K562 (cell line): ENCODE data around the gene GOLGA2. TPM values are rescaled to one million over a fixed set of nuclear protein-coding genes. Genes with fewer than 3 reads are reported as not detected.
A peak's percentile ranks its signal among the peaks of the same experiment; 100 is the strongest.

Experiments used
- ATF7 ChIP-seq: fragments of 450-650 bp; IDR thresholded peaks from 2 replicates; pipeline ENCODE4 v1.7.1; 2014; ENCODE audit warnings: mild to moderate bottlenecking, moderate library complexity
- CBFB ChIP-seq: sonication (generic); formaldehyde crosslinking; IDR thresholded peaks from 2 replicates; pipeline ENCODE4 v1.4.0; 2020; ENCODE audit warnings: mild to moderate bottlenecking, missing genetic modification reagents
- CHD4 ChIP-seq: fragments of 200-600 bp; sonication (generic); IDR thresholded peaks from 3 replicates; pipeline ENCODE4 v1.6.1; 2012; ENCODE audit warnings: low read depth, mild to moderate bottlenecking, mixed read lengths, low read length, inconsistent platforms; ENCODE audit not compliant: insufficient read depth, insufficient replicate concordance, poor library complexity, severe bottlenecking
- FIP1L1 ChIP-seq: fragments of 200-400 bp; formaldehyde crosslinking; IDR thresholded peaks from 2 replicates; pipeline ENCODE4 v1.6.1; 2018; ENCODE audit warnings: mild to moderate bottlenecking, low read depth, low read length; ENCODE audit not compliant: poor library complexity, severe bottlenecking
- HDAC2 ChIP-seq: fragments of 450-650 bp; IDR thresholded peaks from 2 replicates; pipeline ENCODE4 v1.6.1; 2016; ENCODE audit warnings: mild to moderate bottlenecking
- HNRNPUL1 ChIP-seq: fragments of 200-400 bp; formaldehyde crosslinking; IDR thresholded peaks from 2 replicates; pipeline ENCODE4 v1.6.1; 2017; ENCODE audit warnings: low read length
- LCOR ChIP-seq: sonication (generic); formaldehyde crosslinking; IDR thresholded peaks from 2 replicates; pipeline ENCODE4 v1.8.0; 2022; ENCODE audit warnings: mild to moderate bottlenecking, missing genetic modification reagents
- MTA1 ChIP-seq: fragments of 450-650 bp; IDR thresholded peaks from 2 replicates; pipeline ENCODE4 v1.6.1; 2017; ENCODE audit warnings: borderline replicate concordance
- MYNN ChIP-seq, 2 experiments: sonication (generic); formaldehyde crosslinking in 1 of 2; IDR thresholded peaks; 2 replicates each; pipeline versions ENCODE4 v1.5.0 to v1.6.1; 2016 to 2020; ENCODE audit warnings: antibody characterized with exemption in 1 of 2, missing genetic modification reagents in 1 of 2
- NFE2L1 ChIP-seq: fragments of 450-650 bp; IDR thresholded peaks from 2 replicates; pipeline ENCODE4 v1.6.1; 2016; ENCODE audit warnings: missing genetic modification characterization, low read depth, mild to moderate bottlenecking, missing compliant biosample characterization, moderate library complexity, borderline replicate concordance
- NR2F6 ChIP-seq: fragments of 450-650 bp; formaldehyde crosslinking; IDR thresholded peaks from 2 replicates; pipeline ENCODE4 v1.4.0; 2020; ENCODE audit warnings: mild to moderate bottlenecking
- PURB ChIP-seq: sonication (generic); formaldehyde crosslinking; IDR thresholded peaks from 2 replicates; pipeline ENCODE4 v1.9.0; 2021; ENCODE audit warnings: low read depth, mild to moderate bottlenecking, missing genetic modification reagents
- TCFL5 ChIP-seq: fragments of 250-450 bp; sonication (Bioruptor Pico); conservative IDR thresholded peaks from 2 replicates; pipeline ENCODE4 v1.6.1; 2021; ENCODE audit warnings: mild to moderate bottlenecking, moderate library complexity, matching md5 sums
- ZNF12 ChIP-seq: sonication (generic); formaldehyde crosslinking; IDR thresholded peaks from 2 replicates; pipeline ENCODE4 v1.4.0; 2020; ENCODE audit warnings: mild to moderate bottlenecking, missing genetic modification reagents
- ZNF197 ChIP-seq: fragments of 200-800 bp; sonication (Bioruptor generic); IDR thresholded peaks from 2 replicates; pipeline ENCODE4 v1.6.1; 2016; ENCODE audit warnings: low read depth, missing genetic modification characterization, missing compliant biosample characterization
- ZNF3 ChIP-seq: fragments of 250-450 bp; sonication (Bioruptor Pico); IDR thresholded peaks from 2 replicates; pipeline ENCODE4 v1.5.0; 2021; ENCODE audit warnings: mild to moderate bottlenecking, moderate library complexity
- ZNF584 ChIP-seq: fragments of 200-800 bp; sonication (Bioruptor generic); IDR thresholded peaks from 2 replicates; pipeline ENCODE4 v1.6.1; 2016; ENCODE audit warnings: low read depth, mild to moderate bottlenecking, missing genetic modification characterization, missing compliant biosample characterization
- ZNF75A ChIP-seq: fragments of 450-650 bp; formaldehyde crosslinking; IDR thresholded peaks from 2 replicates; pipeline ENCODE4 v1.4.0; 2020; ENCODE audit warnings: mild to moderate bottlenecking
- polyA plus RNA-seq, 8 experiments: library from polyadenylated mRNA; depleted of rRNA in 4 of 8; stranded (reverse) in 5 of 8; unstranded in 3 of 8; fragments of >200 nt; fragmentation: Nextera tagmentation in 2 of 8; fragmentation: Illumina TruSeq in 1 of 8; extraction: Ambion mirVana in 2 of 8; extraction: Trizol in 1 of 8; gene quantifications; 2 replicates each; pipeline versions ENCODE4 v1.2.1 to v1.2.3, GENCODE V29; 2011 to 2014; ENCODE audit warnings: inconsistent platforms in 1 of 8, missing spikeins in 1 of 8
- total RNA-seq, 7 experiments: library from RNA; depleted of rRNA in 6 of 7; stranded (reverse); fragments of >200 nt in 6 of 7; fragmentation: Illumina TruSeq in 2 of 7; extraction: Trizol in 2 of 7; gene quantifications; 2 replicates each; pipeline versions ENCODE4 v1.2.1 to v1.2.3, GENCODE V29; 2011 to 2021; ENCODE audit warnings: low replicate concordance in 1 of 7
- TF ChIP-seq, protein P1 (sequence below): fragments of 450-650 bp; formaldehyde crosslinking; IDR thresholded peaks from 2 replicates; pipeline ENCODE4 v1.4.0; 2020; ENCODE audit warnings: mild to moderate bottlenecking, moderate library complexity
- TF ChIP-seq, protein P2 (sequence below): fragments of 450-650 bp; IDR thresholded peaks from 2 replicates; pipeline ENCODE4 v1.6.1; 2017; ENCODE audit warnings: antibody characterized with exemption
- TF ChIP-seq, protein P3 (sequence below): fragments of 450-650 bp; IDR thresholded peaks from 2 replicates; pipeline ENCODE4 v1.6.1; 2016; ENCODE audit warnings: missing biosample characterization, missing genetic modification characterization

GOLGA2 gene
- total and polyA plus RNA-seq, 9 of the 15 experiments (the other 6 are each of a cell fraction or from before 2014, with no cell fraction given), result 15.7 to 138 (median 76.0) TPM

DNA sequence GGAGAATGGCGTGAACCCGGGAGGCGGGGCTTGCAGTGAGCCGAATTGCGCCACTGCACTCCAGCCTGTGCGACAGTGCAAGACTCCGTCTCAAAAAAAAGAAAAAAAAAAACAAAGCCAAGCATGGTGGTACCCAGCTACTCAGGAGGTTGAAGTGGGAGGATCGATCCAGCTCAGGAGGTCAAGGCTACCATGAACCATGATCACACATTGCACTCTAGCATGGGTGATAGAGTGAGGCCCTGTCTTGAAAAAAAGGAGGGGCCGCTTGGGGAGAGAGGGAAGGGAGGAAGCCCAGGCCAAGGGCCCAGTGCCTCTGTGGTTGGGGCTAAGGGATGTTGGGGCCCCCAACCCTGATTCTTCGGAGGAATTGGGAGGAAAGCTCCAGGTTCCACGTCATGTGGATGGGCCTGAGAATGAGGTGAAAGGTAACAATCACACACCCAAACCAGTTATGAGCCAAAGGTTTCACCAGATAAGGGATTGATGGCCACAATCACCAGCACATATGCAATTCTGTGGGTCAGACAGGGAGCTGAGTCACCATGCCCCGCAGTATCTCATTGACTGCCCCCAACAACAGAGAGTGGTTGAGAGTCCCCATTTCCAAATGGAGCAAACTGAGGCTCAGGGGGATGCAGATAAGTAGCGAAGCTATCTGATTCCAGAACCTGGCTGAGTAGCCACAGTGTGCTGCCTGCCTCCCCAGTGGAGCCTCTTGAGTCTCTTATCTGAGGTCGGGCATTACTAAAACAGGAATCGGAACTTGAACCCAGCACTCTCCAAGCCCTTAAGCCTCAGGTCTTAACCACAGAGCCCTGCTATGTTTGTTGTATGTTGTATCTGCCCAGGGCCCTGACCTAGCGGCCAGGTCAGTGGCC is 20.8 kb upstream of the GOLGA2 start (continued):
- TF ChIP-seq FIP1L1 (no peak), ATF7 (no peak), ZNF75A (CRISPR knock-in tag) (no peak; the same call in 1 of the 2 replicates), CBFB (CRISPR knock-in tag) (no peak), HNRNPUL1 (no peak), NFE2L1 (tag) (no peak), ZNF197 (CRISPR knock-in tag) (no peak), TCFL5 (CRISPR knock-in tag) (0 out of 2 replicates have a peak, but pooled peaks have one; percentile 36), ZNF12 (no peak), HDAC2 (no peak), CHD4 (no peak), ZNF3 (CRISPR knock-in tag) (0 out of 2 replicates have a peak, but pooled peaks have one; percentile 34), ZNF584 (CRISPR knock-in tag) (no peak), LCOR (CRISPR knock-in tag) (no peak), NR2F6 (CRISPR knock-in tag) (no peak), MTA1 (no peak), MYNN (IDR thresholded peaks at IDR 0.05) (no peak), MYNN (CRISPR knock-in tag; IDR thresholded peaks at IDR 0.05) (no peak), PURB (CRISPR knock-in tag) (no peak)
- TF ChIP-seq, protein P1, sequence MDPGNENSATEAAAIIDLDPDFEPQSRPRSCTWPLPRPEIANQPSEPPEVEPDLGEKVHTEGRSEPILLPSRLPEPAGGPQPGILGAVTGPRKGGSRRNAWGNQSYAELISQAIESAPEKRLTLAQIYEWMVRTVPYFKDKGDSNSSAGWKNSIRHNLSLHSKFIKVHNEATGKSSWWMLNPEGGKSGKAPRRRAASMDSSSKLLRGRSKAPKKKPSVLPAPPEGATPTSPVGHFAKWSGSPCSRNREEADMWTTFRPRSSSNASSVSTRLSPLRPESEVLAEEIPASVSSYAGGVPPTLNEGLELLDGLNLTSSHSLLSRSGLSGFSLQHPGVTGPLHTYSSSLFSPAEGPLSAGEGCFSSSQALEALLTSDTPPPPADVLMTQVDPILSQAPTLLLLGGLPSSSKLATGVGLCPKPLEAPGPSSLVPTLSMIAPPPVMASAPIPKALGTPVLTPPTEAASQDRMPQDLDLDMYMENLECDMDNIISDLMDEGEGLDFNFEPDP (CRISPR knock-in tag), result no peak
- TF ChIP-seq, protein P2, sequence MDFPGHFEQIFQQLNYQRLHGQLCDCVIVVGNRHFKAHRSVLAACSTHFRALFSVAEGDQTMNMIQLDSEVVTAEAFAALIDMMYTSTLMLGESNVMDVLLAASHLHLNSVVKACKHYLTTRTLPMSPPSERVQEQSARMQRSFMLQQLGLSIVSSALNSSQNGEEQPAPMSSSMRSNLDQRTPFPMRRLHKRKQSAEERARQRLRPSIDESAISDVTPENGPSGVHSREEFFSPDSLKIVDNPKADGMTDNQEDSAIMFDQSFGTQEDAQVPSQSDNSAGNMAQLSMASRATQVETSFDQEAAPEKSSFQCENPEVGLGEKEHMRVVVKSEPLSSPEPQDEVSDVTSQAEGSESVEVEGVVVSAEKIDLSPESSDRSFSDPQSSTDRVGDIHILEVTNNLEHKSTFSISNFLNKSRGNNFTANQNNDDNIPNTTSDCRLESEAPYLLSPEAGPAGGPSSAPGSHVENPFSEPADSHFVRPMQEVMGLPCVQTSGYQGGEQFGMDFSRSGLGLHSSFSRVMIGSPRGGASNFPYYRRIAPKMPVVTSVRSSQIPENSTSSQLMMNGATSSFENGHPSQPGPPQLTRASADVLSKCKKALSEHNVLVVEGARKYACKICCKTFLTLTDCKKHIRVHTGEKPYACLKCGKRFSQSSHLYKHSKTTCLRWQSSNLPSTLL, result no peak
- TF ChIP-seq, protein P3, sequence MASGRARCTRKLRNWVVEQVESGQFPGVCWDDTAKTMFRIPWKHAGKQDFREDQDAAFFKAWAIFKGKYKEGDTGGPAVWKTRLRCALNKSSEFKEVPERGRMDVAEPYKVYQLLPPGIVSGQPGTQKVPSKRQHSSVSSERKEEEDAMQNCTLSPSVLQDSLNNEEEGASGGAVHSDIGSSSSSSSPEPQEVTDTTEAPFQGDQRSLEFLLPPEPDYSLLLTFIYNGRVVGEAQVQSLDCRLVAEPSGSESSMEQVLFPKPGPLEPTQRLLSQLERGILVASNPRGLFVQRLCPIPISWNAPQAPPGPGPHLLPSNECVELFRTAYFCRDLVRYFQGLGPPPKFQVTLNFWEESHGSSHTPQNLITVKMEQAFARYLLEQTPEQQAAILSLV (tag), result no peak
